Fibroblast of pulmonary artery (primary cell): ENCODE data around the gene FAM171A1.
"Not testable (repeated sequence)": the region's sequence is repeated elsewhere in the genome, so short reads cannot be mapped to it uniquely, and the experiment has no call there.

Experiments used
- DNase-seq: peaks from one replicate; pipeline ENCODE4 v3.0.0-alpha.2; 2010; ENCODE audit warnings: low read depth
- H3K4me3 ChIP-seq: replicated peaks from 2 replicates; pipeline ENCODE4 v1.5.1; 2011; ENCODE audit warnings: low read depth, mild to moderate bottlenecking, control low read depth, low read length, moderate library complexity
- TF ChIP-seq, protein P1 (sequence below): IDR thresholded peaks from 2 replicates; pipeline ENCODE4 v1.5.1; 2011; ENCODE audit warnings: mild to moderate bottlenecking, control low read depth, low read length, inconsistent platforms; ENCODE audit errors: missing control alignments

The FAM171A1 gene

GRCh38 chr10:15370856-15371701 is at the start of gene FAM171A1:
Gene FAM171A1, minus strand, starts transcription at chr10:15371289. Its CDS starts 237 bp downstream, at chr10:15371052.
- TF ChIP-seq, protein P1, sequence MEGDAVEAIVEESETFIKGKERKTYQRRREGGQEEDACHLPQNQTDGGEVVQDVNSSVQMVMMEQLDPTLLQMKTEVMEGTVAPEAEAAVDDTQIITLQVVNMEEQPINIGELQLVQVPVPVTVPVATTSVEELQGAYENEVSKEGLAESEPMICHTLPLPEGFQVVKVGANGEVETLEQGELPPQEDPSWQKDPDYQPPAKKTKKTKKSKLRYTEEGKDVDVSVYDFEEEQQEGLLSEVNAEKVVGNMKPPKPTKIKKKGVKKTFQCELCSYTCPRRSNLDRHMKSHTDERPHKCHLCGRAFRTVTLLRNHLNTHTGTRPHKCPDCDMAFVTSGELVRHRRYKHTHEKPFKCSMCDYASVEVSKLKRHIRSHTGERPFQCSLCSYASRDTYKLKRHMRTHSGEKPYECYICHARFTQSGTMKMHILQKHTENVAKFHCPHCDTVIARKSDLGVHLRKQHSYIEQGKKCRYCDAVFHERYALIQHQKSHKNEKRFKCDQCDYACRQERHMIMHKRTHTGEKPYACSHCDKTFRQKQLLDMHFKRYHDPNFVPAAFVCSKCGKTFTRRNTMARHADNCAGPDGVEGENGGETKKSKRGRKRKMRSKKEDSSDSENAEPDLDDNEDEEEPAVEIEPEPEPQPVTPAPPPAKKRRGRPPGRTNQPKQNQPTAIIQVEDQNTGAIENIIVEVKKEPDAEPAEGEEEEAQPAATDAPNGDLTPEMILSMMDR: no peak
- peak within 1 kb of the TSS; percentile 67 for H3K4me3 ChIP-seq
- DNase-seq: peak; percentile 55

DNA sequence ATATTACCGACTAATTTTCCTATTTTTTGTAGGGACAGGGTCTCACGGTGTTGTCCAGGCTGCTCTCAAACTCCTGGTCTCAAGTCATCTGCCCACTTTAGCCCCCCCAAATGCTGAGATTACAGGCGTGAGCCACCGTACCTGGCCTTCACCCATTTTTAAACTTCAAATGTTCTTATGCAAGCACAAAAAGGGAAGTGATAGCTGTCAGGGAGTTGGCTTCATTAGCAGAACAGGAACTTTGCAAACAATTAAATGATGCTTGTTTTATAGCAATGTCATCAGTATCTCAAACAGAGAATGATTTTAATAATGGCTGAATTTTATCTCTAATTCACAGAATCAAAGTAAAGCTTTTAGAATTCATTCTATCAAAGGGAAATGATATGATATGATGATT is 49.8 kb upstream of the FAM171A1 start:
- no peak overlapping the region for H3K4me3 ChIP-seq

GRCh38 chr10:15419279-15419874 is 48.3 kb upstream of the FAM171A1 start:
- DNase-seq: peak; percentile 61
- no peak overlapping the region for H3K4me3 ChIP-seq
- TF ChIP-seq, protein P1: peak; percentile 87

More for the DNA sequence above, 49.8 kb upstream of the FAM171A1 start:
- no peak for DNase-seq
- TF ChIP-seq, protein P1: no peak

- H3K4me3 ChIP-seq: no peak overlapping the region
- TF ChIP-seq, protein P1: no peak
- DNase-seq: no peak
Observed at GRCh38 chr10:15416034-15416433, 44.9 kb upstream of the FAM171A1 start.

GRCh38 chr10:15411010-15411409 is 39.9 kb upstream of the FAM171A1 start:
- no peak overlapping the region for H3K4me3 ChIP-seq
- no peak for DNase-seq
- TF ChIP-seq, protein P1: no peak

DNA sequence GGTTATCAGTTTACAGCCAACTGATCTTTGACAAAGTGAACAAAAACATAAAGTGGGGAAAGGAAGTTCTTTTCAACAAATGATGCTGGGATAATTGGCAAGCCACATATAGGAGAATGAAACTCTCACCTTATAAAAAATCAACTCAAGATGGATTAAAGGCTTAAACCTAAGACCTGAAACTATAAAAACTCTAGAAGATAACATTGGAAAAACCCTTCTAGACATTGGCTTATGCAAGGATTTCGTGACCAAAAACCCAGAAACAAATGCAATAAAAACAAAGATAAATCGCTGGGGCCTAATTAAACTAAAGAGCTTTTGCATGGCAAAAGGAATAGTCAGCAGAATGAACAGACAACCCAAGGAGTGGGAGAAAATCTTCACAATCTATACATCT is 38.3 kb upstream of the FAM171A1 start:
- not testable (repeated sequence) for H3K4me3 ChIP-seq, DNase-seq

GRCh38 chr10:15408557-15408956 is 37.5 kb upstream of the FAM171A1 start:
- H3K4me3 ChIP-seq: no peak overlapping the region
- DNase-seq: no peak
- TF ChIP-seq, protein P1: no peak
